Tibial nerve (tissue), 4 donors: ENCODE data around the gene PSTPIP1. TPM values are rescaled to one million over a fixed set of nuclear protein-coding genes. Genes with fewer than 3 reads are reported as not detected.

Experiments used
- DNase-seq, 2 donors: peaks; one replicate each; pipeline ENCODE4 v3.0.0-alpha.2; 2019; ENCODE audit warnings: low spot score in 2 of 2
- H3K27ac ChIP-seq, 4 donors: fragments of 200-600 bp; sonication (generic) in 3 of 4; one replicate each; pipeline ENCODE4 v1.5.1; 2017 to 2019; ENCODE audit warnings: mild to moderate bottlenecking in 1 of 4
- H3K27me3 ChIP-seq, 2 donors: fragments of 200-600 bp; sonication (generic) in 1 of 2; one replicate each; pipeline versions ENCODE4 v1.5.1 to v1.6.0; 2017 to 2019
- H3K36me3 ChIP-seq, 3 donors: fragments of 200-600 bp; sonication (generic); one replicate each; pipeline ENCODE4 v1.5.1; 2018 to 2019
- H3K4me1 ChIP-seq, 4 donors: fragments of 200-600 bp; sonication (generic) in 3 of 4; one replicate each; pipeline ENCODE4 v1.5.1; 2017 to 2019
- H3K4me3 ChIP-seq, 4 donors: fragments of 200-600 bp; sonication (generic) in 3 of 4; one replicate each; pipeline ENCODE4 v1.5.1; 2017 to 2019; ENCODE audit warnings: mild to moderate bottlenecking in 1 of 4, moderate library complexity in 1 of 4
- H3K9me3 ChIP-seq, 4 donors: fragments of 200-600 bp; sonication (generic) in 3 of 4; one replicate each; pipeline ENCODE4 v1.5.1; 2017 to 2019
- CTCF ChIP-seq, 5 experiments: fragments of 200-600 bp in 3 of 5; fragments of 450-650 bp in 2 of 5; sonication (generic) in 3 of 5; IDR thresholded peaks; one replicate each; pipeline ENCODE4 v1.5.1; 2016 to 2019; ENCODE audit warnings: antibody characterized with exemption in 5 of 5, mild to moderate bottlenecking in 3 of 5, moderate library complexity in 2 of 5
- EP300 ChIP-seq, 2 donors: sonication (generic); formaldehyde crosslinking; IDR thresholded peaks; one replicate each; pipeline ENCODE4 v1.6.1; 2017; ENCODE audit warnings: antibody characterized with exemption in 2 of 2, mild to moderate bottlenecking in 1 of 2
- POLR2A ChIP-seq, 2 donors: fragments of 450-650 bp; IDR thresholded peaks; one replicate each; pipeline ENCODE4 v1.6.1; 2017; ENCODE audit warnings: antibody characterized with exemption in 2 of 2, mild to moderate bottlenecking in 2 of 2, moderate library complexity in 2 of 2
- WGBS, 2 donors: methylation state at CpG; one replicate each; pipeline ENCODE4 v1.1.5; 2018; 5-methylcytosine and 5-hydroxymethylcytosine counted together
- total RNA-seq, 4 donors: library from RNA; depleted of rRNA; stranded (reverse); fragments of >200 nt; gene quantifications; one replicate each; pipeline ENCODE4 v1.1.0, GENCODE V29; 2016

Gene PSTPIP1
- total RNA-seq, 4 donors from 2014 or later = 13.6 to 54.6 (median 19.3) TPM

- DNase-seq = no peak
- Histone ChIP-seq H3K4me3 (peak overlapping the region; percentile 83 to 90 (median 86)), H3K4me1 (peaks cover 0 to 39% (median 18%) of the 10 kb centered on the region in 4 donors), H3K9me3 (no peaks in the 10 kb centered on the region), H3K27ac (peak overlapping the region; percentile 73 to 93 (median 92)), H3K27me3 (no peaks in the 10 kb centered on the region), H3K36me3 (no peaks in the 10 kb centered on the region)
- 18 to 22% methylated on average over 13 of the region's 13 CpGs for WGBS, 2 donors
- TF ChIP-seq CTCF (IDR thresholded peaks at IDR 0.05) = no peak
- no peak for TF ChIP-seq POLR2A (IDR thresholded peaks at IDR 0.05)
- TF ChIP-seq EP300 (IDR thresholded peaks at IDR 0.05) = no peak
Measured at GRCh38 chr15:77069521-77070121, 74.7 kb downstream of the PSTPIP1 start.

GRCh38 chr15:77070180-77070494 is 75.2 kb downstream of the PSTPIP1 start:
- Histone ChIP-seq H3K9me3 (no peaks in the 10 kb centered on the region), H3K27ac (peak overlapping the region; percentile 73 to 93 (median 92)), H3K27me3 (no peaks in the 10 kb centered on the region), H3K4me1 (peaks cover 0 to 40% (median 18%) of the 10 kb centered on the region in 4 donors), H3K4me3 (peak overlapping the region; percentile 83 to 90 (median 86)), H3K36me3 (no peaks in the 10 kb centered on the region)
- no peak for DNase-seq
- whole genome bisulfite sequencing, 2 donors = 1% methylated on average over 16 to 18 of the region's 18 CpGs
- TF ChIP-seq CTCF (IDR thresholded peaks at IDR 0.05) (no peak), POLR2A (IDR thresholded peaks at IDR 0.05) (no peak), EP300 (IDR thresholded peaks at IDR 0.05) (no peak)

DNA sequence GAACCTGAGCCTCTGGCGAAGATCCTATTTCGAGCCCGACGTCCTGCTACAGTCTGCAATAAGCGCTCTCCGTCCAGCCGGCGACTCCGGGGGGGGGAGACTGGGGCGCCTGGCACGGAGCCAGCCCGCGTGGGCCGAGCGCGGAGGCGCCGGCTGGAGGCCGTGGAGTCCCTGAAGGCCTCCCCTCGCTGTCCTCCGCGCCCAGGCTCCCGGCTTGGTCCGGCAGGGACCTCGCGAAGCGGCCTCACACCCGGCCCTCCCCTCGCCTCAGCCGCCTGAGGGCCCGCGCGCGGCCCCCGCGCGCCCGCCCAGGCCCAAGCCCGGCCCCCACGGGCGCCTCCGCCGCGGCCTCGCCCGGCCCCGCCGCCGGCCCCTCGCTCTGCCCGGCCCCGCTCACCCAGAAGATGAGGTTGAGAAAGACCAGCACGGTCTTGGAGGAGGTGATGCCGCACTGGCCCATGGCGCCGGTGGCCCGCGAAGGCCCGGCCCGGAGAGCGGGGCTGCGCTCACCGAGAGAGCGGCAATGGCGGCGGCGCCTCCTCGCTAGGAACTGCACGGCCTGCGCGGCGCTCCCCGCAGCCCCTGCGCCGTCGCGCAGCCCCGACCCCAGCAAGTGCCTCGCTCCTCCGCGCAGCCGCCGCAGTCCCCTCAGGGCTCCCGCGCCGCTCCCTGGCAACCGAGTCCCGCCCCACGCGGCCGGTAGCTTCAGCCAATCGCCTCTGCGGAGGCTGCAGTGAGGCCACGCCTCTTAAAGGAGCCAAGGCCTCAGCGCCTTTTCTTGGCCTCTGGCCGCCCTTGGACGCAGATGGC is 75.8 kb downstream of the PSTPIP1 start, which contains the start of gene TSPAN3:
TSS of gene TSPAN3 (minus strand) at position 615 of the 810 bp plus-strand sequence. CDS start at position 460, 155 bp downstream.
- WGBS, 2 donors = 1% methylated on average over 28 to 36 of the region's 97 CpGs
- peak; percentile 83 for DNase-seq
- Histone ChIP-seq H3K36me3 (no peaks in the 10 kb centered on the region), H3K27me3 (no peaks in the 10 kb centered on the region), H3K4me3 (peak within 1 kb of the TSS; percentile 83 to 90 (median 86)), H3K4me1 (peaks cover 0 to 46% (median 18%) of the 10 kb centered on the region in 4 donors), H3K27ac (peak within 1 kb of the TSS; percentile 73 to 93 (median 92)), H3K9me3 (no peaks in the 10 kb centered on the region)
- TF ChIP-seq EP300 (IDR thresholded peaks at IDR 0.05) = peak in 1 of 2 donors; percentile 68
- peak in 1 of 5 experiments; percentile 49 for TF ChIP-seq CTCF (IDR thresholded peaks at IDR 0.05)
- TF ChIP-seq POLR2A (IDR thresholded peaks at IDR 0.05) = peak in 1 of 2 donors; percentile 89

- 83 to 84% methylated on average over 15 of the region's 15 CpGs for WGBS, 2 donors
- DNase-seq = no peak
- H3K4me3 ChIP-seq = peak overlapping the region in 3 of 4 donors; percentile 83 to 90 (median 89)
- H3K27ac ChIP-seq = peak overlapping the region; percentile 73 to 93 (median 92)
- H3K4me1 ChIP-seq = peaks cover 0 to 54% (median 18%) of the 10 kb centered on the region in 4 donors
- H3K9me3 ChIP-seq = no peaks in the 10 kb centered on the region
- no peaks in the 10 kb centered on the region for H3K36me3 ChIP-seq
- H3K27me3 ChIP-seq = no peaks in the 10 kb centered on the region
- TF ChIP-seq CTCF (IDR thresholded peaks at IDR 0.05) (no peak), POLR2A (IDR thresholded peaks at IDR 0.05) (no peak), EP300 (IDR thresholded peaks at IDR 0.05) (no peak)
Measured at GRCh38 chr15:77071305-77072223, 76.6 kb downstream of the PSTPIP1 start.
